Esophagus squamous epithelium (tissue), 4 donors: ENCODE data around the gene PROSER2.

ENCODE experiments used
- POLR2A ChIP-seq, 4 donors: fragments of 450-650 bp; IDR thresholded peaks; one replicate each; pipeline ENCODE4 v1.6.1; 2017; ENCODE audit warnings: antibody characterized with exemption in 4 of 4, mild to moderate bottlenecking in 4 of 4, moderate library complexity in 3 of 4
- TF ChIP-seq, protein P1 (sequence below), 6 experiments: fragments of 450-650 bp in 4 of 6; fragments of 200-600 bp in 2 of 6; sonication (generic) in 2 of 6; IDR thresholded peaks; one replicate each; pipeline ENCODE4 v1.5.1; 2016 to 2019; ENCODE audit warnings: antibody characterized with exemption in 6 of 6, mild to moderate bottlenecking in 4 of 6, moderate library complexity in 4 of 6

- TF ChIP-seq, protein P1, sequence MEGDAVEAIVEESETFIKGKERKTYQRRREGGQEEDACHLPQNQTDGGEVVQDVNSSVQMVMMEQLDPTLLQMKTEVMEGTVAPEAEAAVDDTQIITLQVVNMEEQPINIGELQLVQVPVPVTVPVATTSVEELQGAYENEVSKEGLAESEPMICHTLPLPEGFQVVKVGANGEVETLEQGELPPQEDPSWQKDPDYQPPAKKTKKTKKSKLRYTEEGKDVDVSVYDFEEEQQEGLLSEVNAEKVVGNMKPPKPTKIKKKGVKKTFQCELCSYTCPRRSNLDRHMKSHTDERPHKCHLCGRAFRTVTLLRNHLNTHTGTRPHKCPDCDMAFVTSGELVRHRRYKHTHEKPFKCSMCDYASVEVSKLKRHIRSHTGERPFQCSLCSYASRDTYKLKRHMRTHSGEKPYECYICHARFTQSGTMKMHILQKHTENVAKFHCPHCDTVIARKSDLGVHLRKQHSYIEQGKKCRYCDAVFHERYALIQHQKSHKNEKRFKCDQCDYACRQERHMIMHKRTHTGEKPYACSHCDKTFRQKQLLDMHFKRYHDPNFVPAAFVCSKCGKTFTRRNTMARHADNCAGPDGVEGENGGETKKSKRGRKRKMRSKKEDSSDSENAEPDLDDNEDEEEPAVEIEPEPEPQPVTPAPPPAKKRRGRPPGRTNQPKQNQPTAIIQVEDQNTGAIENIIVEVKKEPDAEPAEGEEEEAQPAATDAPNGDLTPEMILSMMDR (IDR thresholded peaks at IDR 0.05), result no peak
- no peak for TF ChIP-seq POLR2A (IDR thresholded peaks at IDR 0.05)
Observed at GRCh38 chr10:11858093-11858492, 34.9 kb downstream of the PROSER2 start.
